Fibroblast of mammary gland (primary cell): ENCODE measurements around the gene SLC35F6.

Experiments
- DNase-seq: peaks from one replicate; pipeline ENCODE4 v3.0.0-alpha.2; 2010; ENCODE audit warnings: low read depth
- H3K4me3 ChIP-seq: 2 replicates; pipeline ENCODE4 v1.5.1; 2011; ENCODE audit warnings: low read depth, mild to moderate bottlenecking, low read length, moderate library complexity; ENCODE audit not compliant: control insufficient read depth
- TF ChIP-seq, protein P1 (sequence below): conservative IDR thresholded peaks from 2 replicates; pipeline ENCODE4 v1.5.1; 2011; ENCODE audit warnings: low read depth, low read length, inconsistent platforms; ENCODE audit not compliant: control insufficient read depth, insufficient read depth

Gene SLC35F6

DNA sequence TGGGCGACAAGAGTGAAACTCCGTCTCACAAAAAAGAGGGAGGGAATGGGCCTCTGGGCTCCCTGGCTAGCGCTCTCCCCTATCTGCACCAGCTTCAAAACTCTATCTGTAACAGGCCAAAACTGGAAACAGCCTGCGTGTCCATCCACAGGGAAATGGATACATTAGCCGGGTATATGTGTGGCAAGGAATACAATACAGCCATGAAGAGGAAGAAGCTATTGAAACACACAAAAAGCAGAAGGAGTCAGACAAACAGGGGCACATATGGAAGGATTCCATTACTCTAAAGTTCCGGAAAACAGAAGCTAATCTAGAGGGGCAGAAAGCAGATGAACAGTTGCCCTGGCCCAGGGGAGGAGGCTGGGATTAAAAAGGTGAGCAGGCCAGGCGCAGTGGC is 24.6 kb upstream of the SLC35F6 start:
- TF ChIP-seq, protein P1, sequence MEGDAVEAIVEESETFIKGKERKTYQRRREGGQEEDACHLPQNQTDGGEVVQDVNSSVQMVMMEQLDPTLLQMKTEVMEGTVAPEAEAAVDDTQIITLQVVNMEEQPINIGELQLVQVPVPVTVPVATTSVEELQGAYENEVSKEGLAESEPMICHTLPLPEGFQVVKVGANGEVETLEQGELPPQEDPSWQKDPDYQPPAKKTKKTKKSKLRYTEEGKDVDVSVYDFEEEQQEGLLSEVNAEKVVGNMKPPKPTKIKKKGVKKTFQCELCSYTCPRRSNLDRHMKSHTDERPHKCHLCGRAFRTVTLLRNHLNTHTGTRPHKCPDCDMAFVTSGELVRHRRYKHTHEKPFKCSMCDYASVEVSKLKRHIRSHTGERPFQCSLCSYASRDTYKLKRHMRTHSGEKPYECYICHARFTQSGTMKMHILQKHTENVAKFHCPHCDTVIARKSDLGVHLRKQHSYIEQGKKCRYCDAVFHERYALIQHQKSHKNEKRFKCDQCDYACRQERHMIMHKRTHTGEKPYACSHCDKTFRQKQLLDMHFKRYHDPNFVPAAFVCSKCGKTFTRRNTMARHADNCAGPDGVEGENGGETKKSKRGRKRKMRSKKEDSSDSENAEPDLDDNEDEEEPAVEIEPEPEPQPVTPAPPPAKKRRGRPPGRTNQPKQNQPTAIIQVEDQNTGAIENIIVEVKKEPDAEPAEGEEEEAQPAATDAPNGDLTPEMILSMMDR, result no peak
- no peak overlapping the region for H3K4me3 ChIP-seq
- no peak for DNase-seq

GRCh38 chr2:26740346-26740745 is 23.7 kb upstream of the SLC35F6 start:
- no peak for DNase-seq
- TF ChIP-seq, protein P1, result no peak
- H3K4me3 ChIP-seq, result no peak overlapping the region

DNA sequence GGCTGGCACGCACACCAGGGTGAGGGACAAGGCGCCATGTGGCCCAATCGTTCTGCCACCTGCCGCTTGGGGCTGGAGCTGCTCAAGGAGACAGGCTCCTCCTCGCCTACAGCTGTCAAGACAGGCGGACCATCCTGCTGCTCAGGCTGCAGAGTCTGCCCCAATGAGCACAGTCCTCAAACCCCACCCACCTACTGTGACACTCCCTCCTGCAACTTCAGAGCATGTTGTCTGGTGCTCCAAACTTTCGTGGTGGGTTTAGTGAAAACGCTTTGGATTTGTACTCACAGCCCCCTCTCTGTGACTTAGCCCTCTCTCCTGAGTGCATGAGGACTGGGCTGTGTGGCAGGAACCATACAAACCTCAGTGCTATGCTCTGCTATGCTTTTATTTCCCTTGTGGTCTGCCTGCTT is 23.2 kb upstream of the SLC35F6 start:
- no peak for DNase-seq
- TF ChIP-seq, protein P1, result no peak
- no peak overlapping the region for H3K4me3 ChIP-seq

- no peak overlapping the region for H3K4me3 ChIP-seq
- DNase-seq, result no peak
- TF ChIP-seq, protein P1, result no peak
These were observed 21.9 kb upstream of the SLC35F6 start for GRCh38 chr2:26742048-26742770.

DNA sequence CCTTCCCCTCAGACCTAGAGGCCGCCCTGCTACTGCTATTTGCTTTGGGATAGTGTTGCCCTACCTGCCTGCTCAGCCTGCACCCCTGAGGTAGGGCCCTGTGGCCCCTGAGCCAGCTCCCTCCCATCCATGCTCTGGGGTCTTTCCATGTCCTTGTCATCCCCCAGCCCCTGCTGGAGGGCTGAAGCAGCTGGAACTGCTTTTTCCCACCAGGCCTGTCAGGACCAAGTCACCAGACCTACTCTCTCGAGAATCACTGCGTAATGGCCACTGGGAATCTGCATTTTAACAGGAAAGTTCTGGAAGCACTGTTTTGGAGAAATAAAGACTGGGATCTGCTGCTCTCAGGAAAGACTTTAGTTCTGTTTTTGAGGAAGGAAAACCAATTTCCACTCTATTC is 20.2 kb upstream of the SLC35F6 start:
- no peak for DNase-seq
- TF ChIP-seq, protein P1, result no peak
- H3K4me3 ChIP-seq, result no peak overlapping the region

- H3K4me3 ChIP-seq, result no peak overlapping the region
- TF ChIP-seq, protein P1, result no peak
- DNase-seq, result no peak
These were observed 19.1 kb upstream of the SLC35F6 start for GRCh38 chr2:26744953-26745352.
